Measurements from ENCODE around the gene TCAP.
A peak's percentile ranks its signal among the peaks of the same experiment; 100 is the strongest.

TCAP gene

GRCh38 chr17:39687101-39687545 is 22.0 kb downstream of the TCAP start:
- no peaks in the 10 kb centered on the region for H3K27me3 ChIP-seq (ENCODE audit: insufficient read depth, low read depth, severe bottlenecking)

GRCh38 chr17:39687546-39688474 is 22.7 kb downstream of the TCAP start, which contains the start of gene PGAP3:
TSS of gene PGAP3 (minus strand) at chr17:39688057. CDS start at chr17:39688014, 43 bp downstream.
- DNase-seq = peak; percentile 94
- Histone ChIP-seq H3K9me3 (ENCODE audit: severe bottlenecking) (no peaks in the 10 kb centered on the region), H3K27ac (peak within 1 kb of the TSS; percentile 99), H3K4me3 (ENCODE audit: low read depth, low read length) (peak within 1 kb of the TSS; percentile 66), H3K27me3 (ENCODE audit: insufficient read depth, low read depth, severe bottlenecking) (no peaks in the 10 kb centered on the region), H3K36me3 (peaks cover 23% of the 10 kb centered on the region)
- 0 out of 2 replicates have a peak, but pooled peaks have one; percentile 17 for TF ChIP-seq CTCF (IDR thresholded peaks at IDR 0.05; ENCODE audit: low read depth, low read length)

More at GRCh38 chr17:39687101-39687545, 22.0 kb downstream of the TCAP start:
- Histone ChIP-seq H3K36me3 (peaks cover 26% of the 10 kb centered on the region), H3K9me3 (ENCODE audit: severe bottlenecking) (no peaks in the 10 kb centered on the region), H3K4me3 (ENCODE audit: low read depth, low read length) (peak overlapping the region; percentile 66), H3K27ac (peak overlapping the region; percentile 99)
- DNase-seq = peak; percentile 69
- no peak for TF ChIP-seq CTCF (IDR thresholded peaks at IDR 0.05; ENCODE audit: low read depth, low read length)

GRCh38 chr17:39688475-39688835 is 23.3 kb downstream of the TCAP start:
- Histone ChIP-seq H3K27me3 (ENCODE audit: insufficient read depth, low read depth, severe bottlenecking) (no peaks in the 10 kb centered on the region), H3K36me3 (peaks cover 19% of the 10 kb centered on the region), H3K9me3 (ENCODE audit: severe bottlenecking) (no peaks in the 10 kb centered on the region), H3K4me3 (ENCODE audit: low read depth, low read length) (peak overlapping the region; percentile 66), H3K27ac (peak overlapping the region; percentile 99)
- DNase-seq = no peak
- TF ChIP-seq CTCF (IDR thresholded peaks at IDR 0.05; ENCODE audit: low read depth, low read length) = no peak

GRCh38 chr17:39688945-39689344 is 23.8 kb downstream of the TCAP start:
- DNase-seq = no peak
- Histone ChIP-seq H3K27ac (peak overlapping the region; percentile 99), H3K27me3 (ENCODE audit: insufficient read depth, low read depth, severe bottlenecking) (no peaks in the 10 kb centered on the region)

GRCh38 chr17:39694593-39694992 is 29.4 kb downstream of the TCAP start:
- no peaks in the 10 kb centered on the region for H3K27me3 ChIP-seq (ENCODE audit: insufficient read depth, low read depth, severe bottlenecking)
- no peak for TF ChIP-seq CTCF (IDR thresholded peaks at IDR 0.05; ENCODE audit: low read depth, low read length)
- H3K4me3 ChIP-seq (ENCODE audit: low read depth, low read length) = no peak overlapping the region
- no peaks in the 10 kb centered on the region for H3K9me3 ChIP-seq (ENCODE audit: severe bottlenecking)
- no peak for DNase-seq
- no peak overlapping the region for H3K27ac ChIP-seq
- peaks cover 2% of the 10 kb centered on the region; the same call in 1 of the 2 replicates for H3K36me3 ChIP-seq

More at GRCh38 chr17:39688945-39689344, 23.8 kb downstream of the TCAP start:
- Histone ChIP-seq H3K9me3 (ENCODE audit: severe bottlenecking) (no peaks in the 10 kb centered on the region), H3K36me3 (peaks cover 16% of the 10 kb centered on the region), H3K4me3 (ENCODE audit: low read depth, low read length) (peak overlapping the region; percentile 66)
- TF ChIP-seq CTCF (IDR thresholded peaks at IDR 0.05; ENCODE audit: low read depth, low read length) = no peak
